K562 (cell line): ENCODE results near the gene CCDC90B. TPM values are rescaled to one million over a fixed set of nuclear protein-coding genes. Genes with fewer than 3 reads are reported as not detected.
A peak's percentile ranks its signal among the peaks of the same experiment; 100 is the strongest.

Experiments used
- ATAC-seq: fragments of 200-7000 bp; cut with Tn5 transposase; 3 replicates; pipeline ENCODE4 v1.9.1; 2020; ENCODE audit warnings: moderate library complexity
- BruUV-seq: library from RNA; stranded (reverse); fragments of 400-500 nt; replicated peaks from 2 replicates; lab custom pipeline; 2021; lab: Mats Ljungman, UMichigan
- CTCF ChIA-PET: fragments of 300-600 bp; formaldehyde crosslinking; extraction: SDS; loops from one replicate; lab custom pipeline; 2021; ENCODE audit warnings: low intra/inter-chr PET ratio; lab: Yijun Ruan, JAX
- POLR2A ChIA-PET: fragments of 300-600, 350-650 bp; sonication (Branson Sonifier 250); formaldehyde crosslinking; extraction: SDS; loops from one replicate; lab custom pipeline; 2021; ENCODE audit warnings: antibody characterized with exemption, inconsistent platforms; lab: Yijun Ruan, JAX
- DNase-seq, 4 experiments: peaks; one replicate each; pipeline versions ENCODE4 v3.0.0 to v3.0.0-alpha.2; 2011 to 2018; ENCODE audit warnings: low spot score in 3 of 4, mixed read lengths in 3 of 4; ENCODE audit errors: extremely low read depth in 1 of 4
- FAIRE-seq: peaks from 2 replicates; lab custom pipeline; 2011; peaks lifted over from hg19 to GRCh38; lab: Jason Lieb, UNC
- H2AFZ ChIP-seq: 2 replicates; pipeline ENCODE4 v1.6.0; 2011; ENCODE audit warnings: low read depth, low read length, control low read depth, inconsistent platforms
- H3K27ac ChIP-seq: fragments of 200-600 bp; 3 replicates; pipeline ENCODE4 v1.8.0; 2011; ENCODE audit warnings: low read depth, mild to moderate bottlenecking, control low read depth, inconsistent platforms, low read length, moderate library complexity, mixed read lengths; ENCODE audit errors: extremely low read depth
- H3K27me3 ChIP-seq, 2 experiments: fragments of 300-600 bp in 1 of 2; 2 replicates in 1 of 2; 3 replicates in 1 of 2; pipeline versions ENCODE4 v1.6.0 to v1.8.0; 2011; ENCODE audit warnings: inconsistent platforms in 2 of 2, low read length in 2 of 2, mild to moderate bottlenecking in 1 of 2, mixed read lengths in 1 of 2, moderate library complexity in 1 of 2; ENCODE audit not compliant: control insufficient read depth in 2 of 2, insufficient read depth in 2 of 2
- H3K36me3 ChIP-seq: fragments of 300-600 bp; 3 replicates; pipeline ENCODE4 v1.8.0; 2011; ENCODE audit warnings: mild to moderate bottlenecking, low read length, inconsistent platforms; ENCODE audit not compliant: control insufficient read depth, insufficient read depth
- H3K4me1 ChIP-seq, 2 experiments: fragments of 200-600 bp in 1 of 2; replicated peaks in 1 of 2; 2 replicates in 1 of 2; 3 replicates in 1 of 2; pipeline versions ENCODE4 v1.5.1 to v1.8.0; 2011; ENCODE audit warnings: inconsistent platforms in 2 of 2, low read length in 2 of 2, mild to moderate bottlenecking in 1 of 2, mixed read lengths in 1 of 2, moderate library complexity in 1 of 2; ENCODE audit not compliant: control insufficient read depth in 2 of 2, insufficient read depth in 2 of 2
- H3K4me2 ChIP-seq: 2 replicates; pipeline ENCODE4 v1.6.1; 2011; ENCODE audit warnings: low read length, control low read depth, inconsistent platforms, mixed read lengths; ENCODE audit not compliant: insufficient read depth
- H3K4me3 ChIP-seq: fragments of 200-600 bp; sonication (generic), shearing (Covaris generic); 2 replicates; pipeline ENCODE4 v1.5.1; 2016; ENCODE audit warnings: control low read depth, inconsistent platforms
- H3K79me2 ChIP-seq: fragments of 200-600 bp; 3 replicates; pipeline ENCODE4 v1.8.0; 2011; ENCODE audit warnings: low read length, inconsistent platforms; ENCODE audit not compliant: control insufficient read depth, insufficient read depth
- H3K9ac ChIP-seq, 2 experiments: 2 replicates each; pipeline versions ENCODE4 v1.6.0 to v1.6.1; 2011; ENCODE audit warnings: low read depth in 2 of 2, low read length in 2 of 2, control low read depth in 1 of 2, inconsistent platforms in 1 of 2, mild to moderate bottlenecking in 1 of 2, mixed read lengths in 1 of 2; ENCODE audit not compliant: insufficient read depth in 1 of 2
- H3K9me1 ChIP-seq: one replicate; pipeline ENCODE4 v1.6.0; 2011; ENCODE audit warnings: inconsistent platforms, mild to moderate bottlenecking, low read length, moderate library complexity; ENCODE audit not compliant: control insufficient read depth, insufficient read depth
- H3K9me3 ChIP-seq: replicated peaks from 2 replicates; pipeline ENCODE4 v1.5.1; 2011; ENCODE audit warnings: low read depth, low read length, inconsistent platforms; ENCODE audit not compliant: control insufficient read depth, insufficient read depth
- H4K20me1 ChIP-seq: replicated peaks from 2 replicates; pipeline ENCODE4 v1.6.1; 2011; ENCODE audit warnings: low read length, inconsistent platforms, mixed read lengths; ENCODE audit not compliant: control insufficient read depth, insufficient read depth
- C11orf30 ChIP-seq: fragments of 450-650 bp; IDR thresholded peaks from 2 replicates; pipeline ENCODE4 v1.6.1; 2016; ENCODE audit warnings: low read depth, mild to moderate bottlenecking
- MAFF ChIP-seq: IDR thresholded peaks from 2 replicates; pipeline ENCODE4 v1.6.1; 2012; ENCODE audit warnings: low read length, improper control_type of control experiment
- MAFG ChIP-seq: fragments of 450-650 bp; conservative IDR thresholded peaks from 2 replicates; pipeline ENCODE4 v1.6.1; 2016; ENCODE audit warnings: missing genetic modification characterization, missing compliant biosample characterization
- MAFK ChIP-seq: IDR thresholded peaks from 2 replicates; pipeline ENCODE4 v1.6.1; 2011; ENCODE audit warnings: low read length, improper control_type of control experiment
- NFE2 ChIP-seq: IDR thresholded peaks from 2 replicates; pipeline ENCODE4 v1.6.1; 2014; ENCODE audit warnings: antibody characterized with exemption, low read depth
- RBM14 ChIP-seq: fragments of 200-400 bp; formaldehyde crosslinking; IDR thresholded peaks from 2 replicates; pipeline ENCODE4 v1.6.1; 2018; ENCODE audit warnings: low read depth, mild to moderate bottlenecking, low read length, moderate library complexity, borderline replicate concordance; ENCODE audit not compliant: insufficient read depth
- ZNF316 ChIP-seq: fragments of 450-650 bp; IDR thresholded peaks from 2 replicates; pipeline ENCODE4 v1.6.1; 2016
- ZSCAN32 ChIP-seq: fragments of 450-650 bp; formaldehyde crosslinking; IDR thresholded peaks from 2 replicates; pipeline ENCODE4 v1.4.0; 2020; ENCODE audit warnings: mild to moderate bottlenecking, moderate library complexity
- WGBS: fragments of 100-300 bp; shearing (Covaris generic); methylation state at CpG from one replicate; pipeline ENCODE4 v1.1.6; 2016; ENCODE audit warnings: low coverage, mixed read lengths; ENCODE audit not compliant: insufficient coverage; ENCODE audit errors: missing lambda C conversion rate; 5-methylcytosine and 5-hydroxymethylcytosine counted together
- in situ Hi-C: fragments of 300-500 bp; cut with MboI; formaldehyde crosslinking; loops from 4 replicates; pipeline ENCODE4 v1.15.0; 2018; ENCODE audit warnings: inconsistent platforms, mixed read lengths
- intact Hi-C: fragments of 100-400 bp; cut with micrococcal nuclease; formaldehyde crosslinking; loops from 2 replicates; pipeline ENCODE4 v1.14.2; 2022
- polyA plus RNA-seq, 8 experiments: library from polyadenylated mRNA; depleted of rRNA in 4 of 8; stranded (reverse) in 5 of 8; unstranded in 3 of 8; fragments of >200 nt; fragmentation: Nextera tagmentation in 2 of 8; fragmentation: Illumina TruSeq in 1 of 8; extraction: Ambion mirVana in 2 of 8; extraction: Trizol in 1 of 8; gene quantifications; 2 replicates each; pipeline versions ENCODE4 v1.2.1 to v1.2.3, GENCODE V29; 2011 to 2014; ENCODE audit warnings: inconsistent platforms in 1 of 8, missing spikeins in 1 of 8
- total RNA-seq, 7 experiments: library from RNA; depleted of rRNA in 6 of 7; stranded (reverse); fragments of >200 nt in 6 of 7; fragmentation: Illumina TruSeq in 2 of 7; extraction: Trizol in 2 of 7; gene quantifications; 2 replicates each; pipeline versions ENCODE4 v1.2.1 to v1.2.3, GENCODE V29; 2011 to 2021; ENCODE audit warnings: low replicate concordance in 1 of 7

The CCDC90B gene
- total and polyA plus RNA-seq, 9 of the 15 experiments (the other 6 are each of a cell fraction or from before 2014, with no cell fraction given): 26.6 to 63.6 (median 51.8) TPM

GRCh38 chr11:83275888-83276641 is 10.1 kb downstream of the CCDC90B start:
- Histone ChIP-seq H3K36me3 (peaks cover 59% of the 10 kb centered on the region; the same call in 1 of the 3 replicates), H3K9me3 (no peaks in the 10 kb centered on the region), H4K20me1 (no peaks in the 10 kb centered on the region), H3K27me3 (no peaks in the 10 kb centered on the region), H3K4me3 (no peak overlapping the region)
- CTCF ChIA-PET: no interaction called here
- in situ Hi-C loops: no loop called here
- ATAC-seq (no peak), FAIRE-seq (no peak)
- no TSS peak for BruUV-seq
- TF ChIP-seq MAFF (peak; percentile 79), ZSCAN32 (no peak), C11orf30 (peak; percentile 87), MAFG (peak; percentile 80), ZNF316 (peak; percentile 90), RBM14 (no peak), NFE2 (peak; percentile 26; the same call in 1 of the 2 replicates), MAFK (peak; percentile 83)
- TF ChIP-seq, all 486 proteins: peak for 6
- 75% methylated on average over 8 of the region's 8 CpGs for WGBS
- intact Hi-C loops: no loop called here
- no peak overlapping the region for H3K4me2 ChIP-seq
- no peaks in the 10 kb centered on the region for H3K4me1 ChIP-seq
- H3K9ac ChIP-seq: no peak overlapping the region
- H3K9me1 ChIP-seq: no peaks in the 10 kb centered on the region
- no peak for DNase-seq
- H3K27ac ChIP-seq: no peak overlapping the region
- no peak overlapping the region for H2AFZ ChIP-seq
- POLR2A ChIA-PET: interaction anchor here (0.5 to 0.7 kb wide), 2 partner anchors 8 to 19 kb away, joined by 3 read pairs; no protein-coding TSS in a partner anchor
- no peaks in the 10 kb centered on the region for H3K79me2 ChIP-seq
